AG04449 (cell line): ENCODE results near the gene RASGEF1C.

ENCODE experiments used
- CTCF ChIA-PET: fragments of 350-600 bp; formaldehyde crosslinking; extraction: SDS; loops from one replicate; lab custom pipeline; 2021; ENCODE audit warnings: antibody characterized with exemption; lab: Yijun Ruan, JAX
- POLR2A ChIA-PET: fragments of 400-600, 350-600 bp; formaldehyde crosslinking; extraction: SDS; loops from one replicate; lab custom pipeline; 2020; ENCODE audit warnings: antibody characterized with exemption, inconsistent platforms; lab: Yijun Ruan, JAX
- DNase-seq: peaks from one replicate; pipeline ENCODE4 v3.0.0-alpha.2; 2010; ENCODE audit warnings: low read depth, low spot score
- H3K4me3 ChIP-seq: 2 replicates; pipeline ENCODE4 v1.5.1; 2011; ENCODE audit warnings: low read depth, mild to moderate bottlenecking, control low read depth, low read length
- TF ChIP-seq, protein P1 (sequence below): IDR thresholded peaks from one replicate; pipeline ENCODE4 v1.5.1; 2011; ENCODE audit warnings: mild to moderate bottlenecking, moderate library complexity, low read length, control low read depth, inconsistent platforms; ENCODE audit not compliant: insufficient read depth; ENCODE audit errors: missing control alignments

RASGEF1C gene

DNA sequence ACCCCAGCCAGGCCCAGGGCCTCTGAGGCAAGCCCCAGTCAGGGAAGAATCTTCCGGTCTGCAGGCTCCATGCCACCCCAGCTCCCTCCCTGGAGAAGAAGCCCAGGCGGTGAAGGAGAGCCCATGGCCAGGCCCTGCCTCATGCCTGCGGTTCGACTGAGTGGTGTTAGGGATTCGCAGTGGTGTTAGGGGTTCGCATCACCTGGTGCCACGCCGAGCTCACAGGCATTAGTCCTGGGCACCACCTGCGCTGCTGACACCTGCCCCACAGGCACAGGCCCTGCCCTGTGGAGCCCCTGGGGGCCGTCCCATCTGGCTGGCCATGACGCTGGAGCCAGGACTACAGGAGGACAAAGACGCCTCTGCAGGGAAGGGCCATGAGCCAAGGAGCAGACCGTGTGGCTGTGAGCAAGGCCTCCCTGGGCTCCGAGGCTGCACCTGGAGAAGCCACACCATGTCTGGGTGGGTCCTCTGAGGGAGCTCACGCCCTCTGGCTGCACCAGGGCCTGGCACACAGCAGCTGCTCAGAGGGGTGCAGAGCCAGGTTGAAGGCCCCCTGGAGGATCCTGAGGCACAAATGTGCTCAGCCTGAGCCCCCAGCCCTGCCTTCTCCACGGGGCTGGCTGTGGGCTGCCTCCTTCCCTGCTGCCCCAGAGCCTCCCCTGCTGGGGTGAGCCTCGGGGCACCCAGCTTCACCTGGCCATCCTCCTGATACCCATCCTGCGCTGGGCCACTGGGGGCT lies 109.8 kb downstream of the RASGEF1C start:
- DNase-seq = no peak
- ChIA-PET CTCF (interaction anchor here (1.5 kb wide), 1 partner anchor 9 kb away, joined by 5 read pairs; no protein-coding TSS in a partner anchor), POLR2A (no interaction called here)
- TF ChIP-seq, protein P1, sequence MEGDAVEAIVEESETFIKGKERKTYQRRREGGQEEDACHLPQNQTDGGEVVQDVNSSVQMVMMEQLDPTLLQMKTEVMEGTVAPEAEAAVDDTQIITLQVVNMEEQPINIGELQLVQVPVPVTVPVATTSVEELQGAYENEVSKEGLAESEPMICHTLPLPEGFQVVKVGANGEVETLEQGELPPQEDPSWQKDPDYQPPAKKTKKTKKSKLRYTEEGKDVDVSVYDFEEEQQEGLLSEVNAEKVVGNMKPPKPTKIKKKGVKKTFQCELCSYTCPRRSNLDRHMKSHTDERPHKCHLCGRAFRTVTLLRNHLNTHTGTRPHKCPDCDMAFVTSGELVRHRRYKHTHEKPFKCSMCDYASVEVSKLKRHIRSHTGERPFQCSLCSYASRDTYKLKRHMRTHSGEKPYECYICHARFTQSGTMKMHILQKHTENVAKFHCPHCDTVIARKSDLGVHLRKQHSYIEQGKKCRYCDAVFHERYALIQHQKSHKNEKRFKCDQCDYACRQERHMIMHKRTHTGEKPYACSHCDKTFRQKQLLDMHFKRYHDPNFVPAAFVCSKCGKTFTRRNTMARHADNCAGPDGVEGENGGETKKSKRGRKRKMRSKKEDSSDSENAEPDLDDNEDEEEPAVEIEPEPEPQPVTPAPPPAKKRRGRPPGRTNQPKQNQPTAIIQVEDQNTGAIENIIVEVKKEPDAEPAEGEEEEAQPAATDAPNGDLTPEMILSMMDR = no peak
- no peak overlapping the region for H3K4me3 ChIP-seq

DNA sequence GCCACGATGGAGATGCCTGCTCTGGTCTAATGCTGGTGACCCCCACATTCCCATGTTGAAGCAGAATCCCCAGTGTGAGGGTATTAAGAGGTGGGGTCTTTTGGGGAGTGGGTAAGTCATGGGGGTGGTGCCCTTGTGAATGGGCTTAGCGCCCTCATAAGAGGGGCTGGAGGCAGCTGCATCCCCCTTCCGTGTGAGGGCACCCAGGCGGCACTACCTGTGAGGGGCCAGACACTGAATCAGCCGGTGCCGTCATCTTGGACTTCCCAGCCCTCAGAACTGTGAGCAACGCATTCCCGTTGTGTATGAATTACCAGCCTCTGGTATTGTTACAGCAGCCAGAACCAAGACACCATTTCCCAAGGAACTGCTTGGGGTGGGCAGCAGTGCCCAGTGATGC lies 110.5 kb downstream of the RASGEF1C start:
- CTCF ChIA-PET = interaction anchor here (1.5 kb wide), 1 partner anchor 8 kb away, joined by 5 read pairs; no protein-coding TSS in a partner anchor
- DNase-seq = no peak
- TF ChIP-seq, protein P1 = no peak
- no peak overlapping the region for H3K4me3 ChIP-seq
- POLR2A ChIA-PET = no interaction called here

DNA sequence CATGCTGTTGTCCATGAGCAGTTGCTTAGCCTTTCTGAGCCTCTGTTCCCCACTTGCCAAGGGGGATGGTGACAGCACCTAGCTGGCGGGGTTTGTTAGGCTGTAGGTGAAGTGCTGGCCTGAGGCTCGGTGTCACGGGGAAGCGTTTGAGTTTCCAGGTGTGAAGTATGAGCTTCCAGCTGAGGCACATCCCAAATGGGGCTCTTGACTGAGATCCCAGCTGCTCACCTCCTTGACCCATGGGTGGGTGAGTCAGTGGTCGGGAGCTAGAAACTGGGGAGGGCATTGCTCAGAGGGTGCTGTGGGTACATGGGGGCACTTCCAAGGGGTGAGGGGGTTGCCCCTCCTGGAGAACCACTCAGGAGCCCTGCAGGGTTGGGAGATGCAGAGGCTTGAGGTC lies 111.1 kb downstream of the RASGEF1C start:
- TF ChIP-seq, protein P1 = no peak
- CTCF ChIA-PET = no interaction called here
- POLR2A ChIA-PET = no interaction called here
- DNase-seq = no peak
- H3K4me3 ChIP-seq = no peak overlapping the region

DNA sequence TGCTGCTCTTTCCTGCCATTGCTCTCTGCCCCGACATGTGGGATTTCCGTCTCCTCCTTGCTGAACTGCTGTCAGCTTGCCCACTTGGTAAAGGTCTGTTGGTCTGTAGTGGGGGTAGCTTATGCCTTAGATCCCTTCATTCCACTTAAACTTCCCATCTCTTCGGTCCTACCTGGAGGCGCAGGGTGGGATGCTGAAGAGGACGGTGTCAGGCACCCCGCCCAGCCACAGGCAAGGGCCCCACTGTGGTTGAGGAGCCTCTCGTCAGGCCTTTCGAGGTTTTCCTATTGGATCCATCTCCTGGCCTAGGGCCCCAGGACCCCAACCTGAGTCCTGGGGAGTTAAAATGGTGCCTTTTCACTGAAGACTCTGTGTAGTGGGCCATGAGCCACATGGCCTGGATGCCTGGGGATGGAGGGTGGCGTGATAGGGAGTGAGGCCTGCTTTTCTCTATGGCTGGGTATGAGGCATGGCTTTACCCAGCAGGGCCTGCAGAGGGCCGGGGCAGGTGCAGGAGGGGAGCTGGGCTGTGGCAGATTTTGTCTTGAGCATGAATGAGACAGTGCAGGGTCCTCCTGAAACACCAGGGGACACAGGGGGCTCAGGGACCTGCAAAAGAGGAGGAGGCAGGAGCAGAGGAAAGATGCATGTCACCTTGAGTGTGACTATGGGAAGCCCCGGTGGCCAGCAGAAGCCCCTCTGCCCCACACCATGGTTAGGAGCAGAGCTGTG lies 111.7 kb downstream of the RASGEF1C start:
- TF ChIP-seq, protein P1 = no peak
- ChIA-PET POLR2A (no interaction called here), CTCF (no interaction called here)
- no peak overlapping the region for H3K4me3 ChIP-seq
- DNase-seq = no peak

DNA sequence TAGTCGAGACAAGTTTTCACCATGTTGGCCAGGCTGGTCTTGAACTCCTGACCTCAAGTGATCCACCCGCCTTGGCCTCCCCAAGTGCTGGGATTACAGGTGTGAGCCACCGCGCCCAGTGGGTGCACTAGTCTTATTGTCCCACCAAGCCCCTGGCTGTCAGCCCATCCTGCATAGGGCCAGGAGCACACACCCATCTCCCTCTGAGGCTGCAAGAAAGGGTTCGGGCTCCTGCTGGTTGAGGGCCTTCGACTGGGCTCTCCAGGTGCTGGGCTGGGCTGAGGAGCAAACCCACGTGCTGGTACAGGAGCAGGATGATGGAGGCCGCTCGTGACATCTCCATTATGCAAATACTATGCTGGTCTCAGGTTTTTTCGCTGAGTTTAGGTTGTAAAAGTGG lies 112.4 kb downstream of the RASGEF1C start:
- H3K4me3 ChIP-seq = no peak overlapping the region
- DNase-seq = no peak
- CTCF ChIA-PET = no interaction called here
- TF ChIP-seq, protein P1 = no peak
- POLR2A ChIA-PET = no interaction called here

DNA sequence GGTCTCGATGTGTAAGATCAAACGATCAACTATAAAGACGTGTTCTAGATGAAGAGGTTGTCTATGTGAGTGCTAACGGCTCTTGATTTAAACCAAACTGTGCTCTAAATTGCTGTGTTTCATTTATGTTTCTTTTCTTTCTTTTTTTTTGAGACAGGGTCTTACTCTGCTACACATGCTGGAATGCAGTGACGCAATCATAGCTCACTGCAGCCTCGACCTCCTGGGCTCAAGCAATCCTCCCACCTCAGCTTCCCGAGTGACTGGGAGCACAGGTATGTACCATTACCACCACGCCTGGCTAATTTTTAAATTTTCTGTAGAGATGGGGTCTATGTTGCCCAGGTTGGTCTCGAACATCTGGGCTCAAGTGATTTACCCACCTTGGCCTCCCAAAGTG lies 113.5 kb downstream of the RASGEF1C start:
- POLR2A ChIA-PET = no interaction called here
- CTCF ChIA-PET = no interaction called here
- TF ChIP-seq, protein P1 = no peak
- no peak for DNase-seq
- H3K4me3 ChIP-seq = no peak overlapping the region
